SK-MEL-5 (cell line): ENCODE measurements around the gene SCUBE1. TPM values are rescaled to one million over a fixed set of nuclear protein-coding genes. Genes with fewer than 3 reads are reported as not detected.
"Not testable (repeated sequence)": the region's sequence is repeated elsewhere in the genome, so short reads cannot be mapped to it uniquely, and the experiment has no call there.

Experiments
- DNase-seq: peaks from one replicate; pipeline ENCODE4 v3.0.0-alpha.2; 2016; ENCODE audit warnings: low read depth, low spot score
- in situ Hi-C: cut with HindIII; loops from 2 replicates; pipeline ENCODE4 v1.10.0; 2016; ENCODE audit warnings: low sequenced_read_pairs, high pct_unique_total_duplicates, low pct_unique_long_range_greater_than_20kb
- total RNA-seq: library from RNA; depleted of rRNA; stranded (reverse); fragments of >200 nt; shearing (Covaris generic); gene quantifications from 2 replicates; pipeline ENCODE4 v1.2.3, GENCODE V29; 2014

SCUBE1 gene
- total RNA-seq, 1 experiment from 2014 or later: 0.05 TPM

GRCh38 chr22:43296276-43296902 lies 46.8 kb downstream of the SCUBE1 start:
- no peak for DNase-seq
- in situ Hi-C loops: no loop called here

- in situ Hi-C loops: no loop called here
- DNase-seq: no peak
Measured at GRCh38 chr22:43295660-43296059, 47.5 kb downstream of the SCUBE1 start.

GRCh38 chr22:43295173-43295572 lies 48.0 kb downstream of the SCUBE1 start:
- in situ Hi-C loops: no loop called here
- no peak for DNase-seq

- in situ Hi-C loops: no loop called here
- no peak for DNase-seq
Measured at GRCh38 chr22:43293655-43294392, 49.3 kb downstream of the SCUBE1 start.

- DNase-seq: no peak
- in situ Hi-C loops: no loop called here
Measured at GRCh38 chr22:43293259-43293654, 49.9 kb downstream of the SCUBE1 start.

GRCh38 chr22:43292630-43293018 lies 50.5 kb downstream of the SCUBE1 start:
- in situ Hi-C loops: no loop called here
- no peak for DNase-seq

- in situ Hi-C loops: no loop called here
- no peak for DNase-seq
Measured at GRCh38 chr22:43291381-43291780, 51.8 kb downstream of the SCUBE1 start.

GRCh38 chr22:43289976-43290721 lies 53.0 kb downstream of the SCUBE1 start:
- in situ Hi-C loops: no loop called here
- no peak for DNase-seq

- no peak for DNase-seq
- in situ Hi-C loops: no loop called here
Measured at GRCh38 chr22:43289531-43289963, 53.6 kb downstream of the SCUBE1 start.

- in situ Hi-C loops: no loop called here
- DNase-seq: no peak
Measured at GRCh38 chr22:43288807-43289420, 54.3 kb downstream of the SCUBE1 start.

- no peak for DNase-seq
- in situ Hi-C loops: no loop called here
Measured at GRCh38 chr22:43288378-43288777, 54.8 kb downstream of the SCUBE1 start.

GRCh38 chr22:43287441-43287840 lies 55.7 kb downstream of the SCUBE1 start:
- in situ Hi-C loops: no loop called here

GRCh38 chr22:43281394-43281793 lies 61.8 kb downstream of the SCUBE1 start:
- in situ Hi-C loops: no loop called here
- DNase-seq: no peak

More at GRCh38 chr22:43287441-43287840, 55.7 kb downstream of the SCUBE1 start:
- DNase-seq: no peak

- in situ Hi-C loops, DNase-seq: not testable (repeated sequence)
Measured at GRCh38 chr22:43280523-43280886, 62.7 kb downstream of the SCUBE1 start.

GRCh38 chr22:43279867-43280522 lies 63.2 kb downstream of the SCUBE1 start:
- in situ Hi-C loops: no loop called here
- DNase-seq: no peak

- in situ Hi-C loops: no loop called here
- DNase-seq: no peak
Measured at GRCh38 chr22:43277987-43278601, 65.1 kb downstream of the SCUBE1 start.

- in situ Hi-C loops: no loop called here
- DNase-seq: no peak
Measured at GRCh38 chr22:43277091-43277490, 66.1 kb downstream of the SCUBE1 start.
